Caco-2 (cell line): ENCODE measurements around the gene SH3BP4. TPM values are rescaled to one million over a fixed set of nuclear protein-coding genes. Genes with fewer than 3 reads are reported as not detected.

Experiments
- BruUV-seq: library from RNA; stranded (reverse); fragments of 400-500 nt; replicated peaks from 2 replicates; lab custom pipeline; 2021; lab: Mats Ljungman, UMichigan
- CTCF ChIA-PET: fragments of 300-600 bp; sonication (Branson Sonifier 250); formaldehyde crosslinking; loops from one replicate; lab custom pipeline; 2022; ENCODE audit warnings: antibody characterized with exemption; lab: Charles Lee
- POLR2A ChIA-PET: fragments of 300-600 bp; sonication (Branson Sonifier 250); formaldehyde crosslinking; loops from one replicate; lab custom pipeline; 2022; ENCODE audit warnings: antibody characterized with exemption; lab: Charles Lee
- DNase-seq, 2 experiments: peaks; one replicate each; pipeline versions ENCODE4 v3.0.0 to v3.0.0-alpha.2; 2020 to 2022
- H3K27me3 ChIP-seq: replicated peaks from 2 replicates; pipeline ENCODE4 v1.6.0; 2011; ENCODE audit warnings: low read length; ENCODE audit not compliant: control insufficient read depth, insufficient read depth
- H3K36me3 ChIP-seq: 2 replicates; pipeline ENCODE4 v1.5.1; 2011; ENCODE audit warnings: low read length; ENCODE audit not compliant: control insufficient read depth, insufficient read depth
- H3K4me1 ChIP-seq: fragments of 250-450 bp; sonication (Bioruptor Pico); 2 replicates; pipeline ENCODE4 v1.5.1; 2020; ENCODE audit warnings: mild to moderate bottlenecking
- H3K4me3 ChIP-seq: 2 replicates; pipeline ENCODE4 v1.5.1; 2011; ENCODE audit warnings: low read depth, mild to moderate bottlenecking, control low read depth, low read length
- H3K9me3 ChIP-seq: fragments of 250-450 bp; sonication (Bioruptor Pico); 2 replicates; pipeline ENCODE4 v1.5.1; 2020; ENCODE audit warnings: mild to moderate bottlenecking, moderate library complexity
- H3K27ac Mint-ChIP-seq: one replicate; pipeline ENCODE4 v1.8.0; 2022; ENCODE audit warnings: mixed read lengths; ENCODE audit not compliant: unreplicated experiment
- H3K27me3 Mint-ChIP-seq: one replicate; pipeline ENCODE4 v1.8.0; 2022; ENCODE audit warnings: mixed read lengths; ENCODE audit not compliant: insufficient read depth, unreplicated experiment
- H3K36me3 Mint-ChIP-seq: one replicate; pipeline ENCODE4 v1.8.0; 2022; ENCODE audit warnings: mild to moderate bottlenecking, mixed read lengths; ENCODE audit not compliant: insufficient read depth, unreplicated experiment
- H3K4me1 Mint-ChIP-seq: one replicate; pipeline ENCODE4 v1.8.0; 2022; ENCODE audit warnings: low read depth, mixed read lengths; ENCODE audit not compliant: unreplicated experiment
- H3K4me3 Mint-ChIP-seq: one replicate; pipeline ENCODE4 v1.8.0; 2022; ENCODE audit warnings: mild to moderate bottlenecking, moderate library complexity, mixed read lengths; ENCODE audit not compliant: unreplicated experiment
- H3K9me3 Mint-ChIP-seq: one replicate; pipeline ENCODE4 v1.8.0; 2022; ENCODE audit warnings: mixed read lengths; ENCODE audit not compliant: unreplicated experiment
- intact Hi-C: fragments of 100-400 bp; cut with micrococcal nuclease; formaldehyde crosslinking; loops from one replicate; pipeline ENCODE4 v1.10.0; 2022; ENCODE audit not compliant: unreplicated experiment
- total RNA-seq: library from RNA; stranded (reverse); gene quantifications from 2 replicates; pipeline ENCODE4 v1.2.3, GENCODE V29; 2022
- TF ChIP-seq, protein P1 (sequence below), 2 experiments: fragments of 200-600 bp in 1 of 2; IDR thresholded peaks; 1 replicate in 1 of 2; 2 replicates in 1 of 2; pipeline versions ENCODE4 v1.5.1 to v1.8.0; 2011 to 2022; ENCODE audit warnings: antibody characterized with exemption in 1 of 2, control low read depth in 1 of 2, inconsistent platforms in 1 of 2, low read depth in 1 of 2, low read length in 1 of 2, mild to moderate bottlenecking in 1 of 2, moderate library complexity in 1 of 2; ENCODE audit not compliant: insufficient read depth in 1 of 2, severe bottlenecking in 1 of 2, unreplicated experiment in 1 of 2

Gene SH3BP4
- total RNA-seq, 1 experiment from 2014 or later: 29.9 TPM

GRCh38 chr2:234978466-234979203 lies 26.8 kb downstream of the SH3BP4 start:
- ChIA-PET CTCF (no interaction called here), POLR2A (no interaction called here)
- 0 out of 2 replicates have a peak, but pooled peaks cover 5% of the 10 kb centered on the region for H3K9me3 ChIP-seq
- BruUV-seq: no TSS peak
- no peaks in the 10 kb centered on the region for H3K9me3 Mint-ChIP-seq
- no peak overlapping the region for H3K4me3 ChIP-seq
- intact Hi-C loops: no loop called here
- no peak for DNase-seq
- TF ChIP-seq, protein P1, sequence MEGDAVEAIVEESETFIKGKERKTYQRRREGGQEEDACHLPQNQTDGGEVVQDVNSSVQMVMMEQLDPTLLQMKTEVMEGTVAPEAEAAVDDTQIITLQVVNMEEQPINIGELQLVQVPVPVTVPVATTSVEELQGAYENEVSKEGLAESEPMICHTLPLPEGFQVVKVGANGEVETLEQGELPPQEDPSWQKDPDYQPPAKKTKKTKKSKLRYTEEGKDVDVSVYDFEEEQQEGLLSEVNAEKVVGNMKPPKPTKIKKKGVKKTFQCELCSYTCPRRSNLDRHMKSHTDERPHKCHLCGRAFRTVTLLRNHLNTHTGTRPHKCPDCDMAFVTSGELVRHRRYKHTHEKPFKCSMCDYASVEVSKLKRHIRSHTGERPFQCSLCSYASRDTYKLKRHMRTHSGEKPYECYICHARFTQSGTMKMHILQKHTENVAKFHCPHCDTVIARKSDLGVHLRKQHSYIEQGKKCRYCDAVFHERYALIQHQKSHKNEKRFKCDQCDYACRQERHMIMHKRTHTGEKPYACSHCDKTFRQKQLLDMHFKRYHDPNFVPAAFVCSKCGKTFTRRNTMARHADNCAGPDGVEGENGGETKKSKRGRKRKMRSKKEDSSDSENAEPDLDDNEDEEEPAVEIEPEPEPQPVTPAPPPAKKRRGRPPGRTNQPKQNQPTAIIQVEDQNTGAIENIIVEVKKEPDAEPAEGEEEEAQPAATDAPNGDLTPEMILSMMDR (IDR thresholded peaks at IDR 0.05; ENCODE audit: insufficient read depth in 1 of 2, low read depth in 1 of 2, low read length in 1 of 2, severe bottlenecking in 1 of 2, unreplicated experiment in 1 of 2): no peak
- no peaks in the 10 kb centered on the region for H3K27me3 ChIP-seq
- H3K4me1 Mint-ChIP-seq: peaks cover 23% of the 10 kb centered on the region
- no peaks in the 10 kb centered on the region for H3K36me3 ChIP-seq
- H3K4me1 ChIP-seq: peaks cover 36% of the 10 kb centered on the region
- peak overlapping the region; percentile 57 for H3K27ac Mint-ChIP-seq
- H3K36me3 Mint-ChIP-seq: peaks cover 30% of the 10 kb centered on the region
- no peak overlapping the region for H3K4me3 Mint-ChIP-seq
- no peaks in the 10 kb centered on the region for H3K27me3 Mint-ChIP-seq

GRCh38 chr2:234979204-234980167 lies 27.7 kb downstream of the SH3BP4 start:
- no peaks in the 10 kb centered on the region for H3K27me3 Mint-ChIP-seq
- BruUV-seq: no TSS peak
- peaks cover 28% of the 10 kb centered on the region for H3K36me3 Mint-ChIP-seq
- ChIA-PET POLR2A (interaction anchor here (0.5 to 1.0 kb wide), 2 partner anchors 20 to 23 kb away, joined by 3 to 6 read pairs; no protein-coding TSS in a partner anchor), CTCF (no interaction called here)
- no peak for DNase-seq
- peaks cover 39% of the 10 kb centered on the region for H3K4me1 ChIP-seq
- 0 out of 2 replicates have a peak, but pooled peaks cover 5% of the 10 kb centered on the region for H3K9me3 ChIP-seq
- H3K4me3 Mint-ChIP-seq: no peak overlapping the region
- TF ChIP-seq, protein P1 (IDR thresholded peaks at IDR 0.05; ENCODE audit: insufficient read depth in 1 of 2, low read depth in 1 of 2, low read length in 1 of 2, severe bottlenecking in 1 of 2, unreplicated experiment in 1 of 2): no peak
- H3K4me1 Mint-ChIP-seq: peaks cover 23% of the 10 kb centered on the region
- no peaks in the 10 kb centered on the region for H3K36me3 ChIP-seq
- no peaks in the 10 kb centered on the region for H3K9me3 Mint-ChIP-seq
- no peak overlapping the region for H3K4me3 ChIP-seq
- H3K27ac Mint-ChIP-seq: no peak overlapping the region
- no peaks in the 10 kb centered on the region for H3K27me3 ChIP-seq
- intact Hi-C loops: loop anchor here (2.0 kb wide), 1 partner anchor 25 kb away; no protein-coding TSS in a partner anchor
